K562 (cell line): ENCODE results near the gene KXD1.

Experiments used
- CEBPB ChIP-seq: fragments of 450-650 bp; IDR thresholded peaks from 2 replicates; pipeline ENCODE4 v1.6.1; 2016; ENCODE audit warnings: missing genetic modification characterization, missing compliant biosample characterization
- CTCF ChIP-seq, 3 experiments: IDR thresholded peaks in 2 of 3; conservative IDR thresholded peaks in 1 of 3; 2 replicates each; pipeline ENCODE4 v1.5.1; 2011 to 2012; ENCODE audit warnings: low read length in 3 of 3, mild to moderate bottlenecking in 3 of 3, control low read depth in 2 of 3, improper control_type of control experiment in 1 of 3, inconsistent platforms in 1 of 3, low read depth in 1 of 3, mixed read lengths in 1 of 3, moderate library complexity in 1 of 3; ENCODE audit not compliant: insufficient read depth in 2 of 3
- CXXC5 ChIP-seq: fragments of 250-450 bp; sonication (Bioruptor Pico); IDR thresholded peaks from 2 replicates; pipeline ENCODE4 v1.8.0; 2022; ENCODE audit warnings: inconsistent platforms, mild to moderate bottlenecking, moderate library complexity
- ETS1 ChIP-seq: conservative IDR thresholded peaks from 2 replicates; pipeline ENCODE4 v1.6.1; 2011; ENCODE audit warnings: low read depth, mild to moderate bottlenecking, low read length; ENCODE audit not compliant: control insufficient read depth
- ETV5 ChIP-seq: sonication (generic); formaldehyde crosslinking; IDR thresholded peaks from 2 replicates; pipeline ENCODE4 v1.4.0; 2020; ENCODE audit warnings: low read depth, mild to moderate bottlenecking, missing genetic modification reagents
- EZH2 ChIP-seq: IDR thresholded peaks from 2 replicates; pipeline ENCODE4 v1.6.1; 2012; ENCODE audit warnings: low read depth, mild to moderate bottlenecking, inconsistent platforms, low read length, borderline replicate concordance
- LEF1 ChIP-seq: fragments of 450-650 bp; IDR thresholded peaks from 2 replicates; pipeline ENCODE4 v1.6.1; 2016; ENCODE audit warnings: mild to moderate bottlenecking
- POLR2A ChIP-seq: fragments of 450-650 bp; conservative IDR thresholded peaks from 2 replicates; pipeline ENCODE4 v1.6.1; 2016
- ZBTB1 ChIP-seq: sonication (generic); formaldehyde crosslinking; IDR thresholded peaks from 2 replicates; pipeline ENCODE4 v1.8.1; 2023; ENCODE audit warnings: missing genetic modification reagents, low read depth, mild to moderate bottlenecking, borderline replicate concordance
- ZNF140 ChIP-seq: fragments of 250-450 bp; sonication (Bioruptor Pico); IDR thresholded peaks from 2 replicates; pipeline ENCODE4 v1.8.0; 2021; ENCODE audit warnings: moderate library complexity, mild to moderate bottlenecking, inconsistent platforms
- ZNF79 ChIP-seq: fragments of 250-450 bp; sonication (Bioruptor Pico); IDR thresholded peaks from 2 replicates; pipeline ENCODE4 v1.4.0; 2020; ENCODE audit warnings: low read depth, mild to moderate bottlenecking, moderate library complexity

DNA sequence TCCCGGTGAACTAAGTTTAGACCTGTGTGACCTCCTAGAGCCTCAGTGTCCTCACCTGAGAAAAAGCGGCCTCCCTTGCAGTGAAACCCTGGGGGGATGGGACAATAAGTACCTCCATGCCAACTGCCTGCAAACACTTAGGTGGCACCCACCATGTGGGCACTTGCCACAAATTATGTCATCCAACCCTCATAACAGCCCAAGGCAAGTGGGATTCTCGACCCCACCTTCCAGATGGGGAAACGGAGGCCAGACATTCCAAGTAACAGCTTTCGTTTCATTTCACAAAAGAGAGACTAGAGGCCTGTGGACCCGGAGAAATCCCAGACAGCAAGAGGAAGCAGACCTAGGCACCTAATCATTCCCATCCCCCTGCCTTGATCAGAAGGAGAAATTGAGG, 37.8 kb downstream of the KXD1 start:
- TF ChIP-seq CXXC5 (CRISPR knock-in tag) (no peak), ZBTB1 (CRISPR knock-in tag) (no peak), ZNF140 (CRISPR knock-in tag) (no peak), ZNF79 (CRISPR knock-in tag) (no peak), CTCF (IDR thresholded peaks at IDR 0.05 in 2 of 3, conservative IDR thresholded peaks at IDR 0.05 in 1 of 3; ENCODE audit: insufficient read depth in 2 of 3, low read depth in 1 of 3, low read length in 3 of 3) (no peak), EZH2 (no peak), CEBPB (tag) (no peak), LEF1 (no peak), POLR2A (no peak), ETS1 (no peak), ETV5 (CRISPR knock-in tag) (no peak)
